ENCODE measurements around the gene EDAR. TPM values are rescaled to one million over a fixed set of nuclear protein-coding genes. Genes with fewer than 3 reads are reported as not detected.

The EDAR gene
- total and polyA plus RNA-seq, 2 of the 4 experiments (the other 2 are of a cell fraction): not detected

DNA sequence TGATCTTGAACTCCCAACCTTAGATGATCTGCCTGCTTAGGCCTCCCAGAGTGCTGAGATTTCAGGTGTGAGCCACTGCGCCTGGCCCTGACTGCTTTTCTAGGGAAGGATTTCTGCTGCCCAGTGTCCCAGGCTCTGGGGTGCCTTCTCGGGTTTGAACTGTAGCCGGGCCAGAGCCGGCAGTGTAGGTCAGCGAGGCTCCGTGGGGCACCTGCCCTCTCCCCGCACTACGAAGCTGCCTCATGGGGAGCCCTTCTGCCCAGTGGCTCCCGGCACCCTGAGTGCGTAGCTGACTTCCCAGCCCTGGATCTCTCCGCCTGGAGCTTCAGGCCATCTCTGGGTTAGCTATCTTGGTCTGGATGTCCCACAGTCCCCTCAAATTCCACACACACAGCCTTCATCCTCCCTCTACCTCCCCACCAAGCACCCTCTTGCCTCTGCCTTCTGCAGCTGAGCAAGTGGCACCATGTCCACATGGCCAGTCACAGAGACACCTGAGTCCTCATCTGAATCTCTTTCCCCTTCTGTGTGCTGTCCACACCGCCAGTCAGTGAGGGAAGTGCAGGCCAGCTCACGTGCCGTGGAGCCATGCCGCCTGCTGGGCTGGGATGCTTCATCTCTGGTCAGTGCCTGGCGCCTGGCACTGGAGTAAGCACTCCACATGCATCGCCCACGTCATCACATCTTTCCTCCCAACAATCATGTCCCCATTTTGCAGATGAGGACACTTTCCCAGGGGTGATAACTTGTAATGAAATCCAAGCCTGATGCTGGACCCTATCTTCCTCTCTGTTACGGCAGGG is 69.2 kb downstream of the EDAR start:
- DNase-seq: no peak
- Histone ChIP-seq H3K27me3 (ENCODE audit: control insufficient read depth, insufficient read depth, low read length) (peaks cover 74% of the 10 kb centered on the region), H3K23ac (ENCODE audit: low read depth, low read length) (no peak overlapping the region), H2BK120ac (ENCODE audit: low read depth, low read length) (no peak overlapping the region), H3K79me1 (ENCODE audit: low read depth in 1 of 2, low read length in 2 of 2) (no peaks in the 10 kb centered on the region), H3K27ac (ENCODE audit: insufficient read depth, low read length) (no peak overlapping the region), H4K91ac (ENCODE audit: insufficient read depth, low read depth, low read length) (no peak overlapping the region), H2AK5ac (ENCODE audit: low read depth, low read length) (no peak overlapping the region), H3K18ac (ENCODE audit: low read depth, low read length) (no peak overlapping the region), H4K20me1 (ENCODE audit: insufficient read depth, low read length) (no peaks in the 10 kb centered on the region), H3K4me2 (ENCODE audit: low read depth, low read length) (no peak overlapping the region), H3K4me1 (ENCODE audit: control insufficient read depth, insufficient read depth, low read length) (peaks cover 2% of the 10 kb centered on the region; the same call in 1 of the 2 replicates), H4K5ac (ENCODE audit: low read depth, low read length) (no peak overlapping the region), H3K9me1 (ENCODE audit: insufficient read depth, low read length) (no peaks in the 10 kb centered on the region), H4K8ac (ENCODE audit: low read depth in 2 of 2, low read length in 2 of 2) (no peak overlapping the region), H2AFZ (replicated peaks; ENCODE audit: low read length, poor library complexity) (no peak overlapping the region), H2BK20ac (ENCODE audit: low read depth, low read length) (no peak overlapping the region), H2BK5ac (ENCODE audit: low read depth, low read length, poor library complexity, severe bottlenecking) (no peak overlapping the region), H3K14ac (replicated peaks; ENCODE audit: low read depth, low read length) (no peak overlapping the region), H3K4me3 (ENCODE audit: insufficient read depth, low read depth, low read length) (no peak overlapping the region), H2BK15ac (ENCODE audit: low read depth, low read length) (no peak overlapping the region), H3K9me3 (ENCODE audit: control insufficient read depth, insufficient read depth, low read length) (no peaks in the 10 kb centered on the region), H3K36me3 (ENCODE audit: control insufficient read depth, insufficient read depth, low read length) (no peaks in the 10 kb centered on the region), H3K9ac (ENCODE audit: low read depth, low read length) (no peak overlapping the region), H2AK9ac (replicated peaks; ENCODE audit: low read depth, low read length, poor library complexity) (no peak overlapping the region), H3K56ac (ENCODE audit: extremely low read depth, insufficient read depth, low read length) (no peak overlapping the region), H3K4ac (ENCODE audit: low read depth, low read length) (no peak overlapping the region)
- no TSS peak for BruUV-seq (replicated peaks)
- ATAC-seq (ENCODE audit: low read depth): no peak
- in situ Hi-C loops (cut with MboI; ENCODE audit: low sequenced_read_pairs): no loop called here
- CTCF ChIA-PET: no interaction called here
- intact Hi-C loops (cut with micrococcal nuclease): loop anchor here (5.0 to 10.0 kb wide), 2 partner anchors 47 to 65 kb away; partner anchors contain the start of gene EDAR
- POLR2A ChIA-PET (ENCODE audit: unreplicated experiment): no interaction called here
- dilution Hi-C loops (cut with HindIII; ENCODE audit: low sequenced_read_pairs, unreplicated experiment): no loop called here
- WGBS, 2 experiments (ENCODE audit: extremely low coverage in 2 of 2, insufficient read length in 1 of 2): 89% methylated on average over 16 of the region's 19 CpGs; no CpG with 5 or more reads in 1 of the 2 experiments
- TF ChIP-seq NFE2L2 (IDR thresholded peaks at IDR 0.05; ENCODE audit: low read depth, low read length) (no peak), RFX5 (IDR thresholded peaks at IDR 0.05; ENCODE audit: low read depth, low read length) (no peak), POLR2A (IDR thresholded peaks at IDR 0.05; ENCODE audit: low read depth, low read length) (no peak), BHLHE40 (IDR thresholded peaks at IDR 0.05; ENCODE audit: low read depth, low read length) (no peak), CHD1 (IDR thresholded peaks at IDR 0.05; ENCODE audit: low read depth, low read length) (no peak), RCOR1 (IDR thresholded peaks at IDR 0.05; ENCODE audit: insufficient replicate concordance, low read length) (no peak), SMC3 (IDR thresholded peaks at IDR 0.05; ENCODE audit: low read depth, low read length) (no peak), MAFK (IDR thresholded peaks at IDR 0.05; ENCODE audit: low read depth, low read length) (no peak), RAD21 (IDR thresholded peaks at IDR 0.05; ENCODE audit: low read length) (no peak), CEBPB (IDR thresholded peaks at IDR 0.05; ENCODE audit: low read depth, low read length) (no peak), FOS (IDR thresholded peaks at IDR 0.05; ENCODE audit: low read depth, low read length) (no peak), MAZ (IDR thresholded peaks at IDR 0.05; ENCODE audit: borderline replicate concordance, low read depth, low read length) (no peak), MXI1 (IDR thresholded peaks at IDR 0.05; ENCODE audit: borderline replicate concordance, low read depth, low read length) (no peak)
- TF ChIP-seq, protein P1, sequence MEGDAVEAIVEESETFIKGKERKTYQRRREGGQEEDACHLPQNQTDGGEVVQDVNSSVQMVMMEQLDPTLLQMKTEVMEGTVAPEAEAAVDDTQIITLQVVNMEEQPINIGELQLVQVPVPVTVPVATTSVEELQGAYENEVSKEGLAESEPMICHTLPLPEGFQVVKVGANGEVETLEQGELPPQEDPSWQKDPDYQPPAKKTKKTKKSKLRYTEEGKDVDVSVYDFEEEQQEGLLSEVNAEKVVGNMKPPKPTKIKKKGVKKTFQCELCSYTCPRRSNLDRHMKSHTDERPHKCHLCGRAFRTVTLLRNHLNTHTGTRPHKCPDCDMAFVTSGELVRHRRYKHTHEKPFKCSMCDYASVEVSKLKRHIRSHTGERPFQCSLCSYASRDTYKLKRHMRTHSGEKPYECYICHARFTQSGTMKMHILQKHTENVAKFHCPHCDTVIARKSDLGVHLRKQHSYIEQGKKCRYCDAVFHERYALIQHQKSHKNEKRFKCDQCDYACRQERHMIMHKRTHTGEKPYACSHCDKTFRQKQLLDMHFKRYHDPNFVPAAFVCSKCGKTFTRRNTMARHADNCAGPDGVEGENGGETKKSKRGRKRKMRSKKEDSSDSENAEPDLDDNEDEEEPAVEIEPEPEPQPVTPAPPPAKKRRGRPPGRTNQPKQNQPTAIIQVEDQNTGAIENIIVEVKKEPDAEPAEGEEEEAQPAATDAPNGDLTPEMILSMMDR (conservative IDR thresholded peaks at IDR 0.05; ENCODE audit: low read depth, low read length): no peak
- TF ChIP-seq, protein P2, sequence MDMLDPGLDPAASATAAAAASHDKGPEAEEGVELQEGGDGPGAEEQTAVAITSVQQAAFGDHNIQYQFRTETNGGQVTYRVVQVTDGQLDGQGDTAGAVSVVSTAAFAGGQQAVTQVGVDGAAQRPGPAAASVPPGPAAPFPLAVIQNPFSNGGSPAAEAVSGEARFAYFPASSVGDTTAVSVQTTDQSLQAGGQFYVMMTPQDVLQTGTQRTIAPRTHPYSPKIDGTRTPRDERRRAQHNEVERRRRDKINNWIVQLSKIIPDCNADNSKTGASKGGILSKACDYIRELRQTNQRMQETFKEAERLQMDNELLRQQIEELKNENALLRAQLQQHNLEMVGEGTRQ (IDR thresholded peaks at IDR 0.05; ENCODE audit: low read depth, low read length): no peak

Measured in IMR-90 (cell line).